Pancreas (tissue), 10 donors: Measurements from ENCODE around the gene AXDND1. TPM values are rescaled to one million over a fixed set of nuclear protein-coding genes. Genes with fewer than 3 reads are reported as not detected.

Source experiments
- ATAC-seq, 4 donors: fragments of 200-7000 bp; cut with Tn5 transposase; one replicate each; pipeline versions ENCODE4 v1.8.0 to v1.9.1; 2020; ENCODE audit warnings: mild to moderate bottlenecking in 4 of 4, moderate library complexity in 4 of 4
- DNase-seq, 6 donors: peaks; one replicate each; pipeline ENCODE4 v3.0.0-alpha.2; 2020
- FAIRE-seq: peaks from 2 replicates; lab custom pipeline; 2012; peaks lifted over from hg19 to GRCh38; lab: Jason Lieb, UNC
- H3K27ac ChIP-seq, 4 donors: fragments of 200-600 bp; sonication (generic); 1 replicate in 3 of 4; 2 replicates in 1 of 4; pipeline versions ENCODE4 v1.5.0 to v1.8.0; 2020
- H3K27me3 ChIP-seq, 4 donors: fragments of 200-600 bp; one replicate each; pipeline ENCODE4 v1.8.0; 2021
- H3K36me3 ChIP-seq, 3 donors: fragments of 200-600 bp; sonication (generic) in 1 of 3; one replicate each; pipeline versions ENCODE4 v1.5.0 to v1.8.0; 2020 to 2021
- H3K4me1 ChIP-seq, 3 donors: fragments of 200-600 bp; one replicate each; pipeline ENCODE4 v1.8.0; 2021
- H3K4me3 ChIP-seq, 4 donors: fragments of 200-600 bp; sonication (generic) in 2 of 4; one replicate each; pipeline versions ENCODE4 v1.5.0 to v1.8.0; 2020 to 2021
- H3K9me3 ChIP-seq, 4 donors: fragments of 200-600 bp; one replicate each; pipeline ENCODE4 v1.8.0; 2021
- WGBS, 2 donors: extraction: QIAGEN DNeasy Blood & Tissue Kit; methylation state at CpG; one replicate each; pipeline ENCODE4 v1.1.7; 2013; 5-methylcytosine and 5-hydroxymethylcytosine counted together
- intact Hi-C, 3 donors: fragments of 100-400 bp; cut with DNase I; formaldehyde crosslinking; loops; one replicate each; pipeline versions ENCODE4 v1.11.1 to v1.14.2; 2022
- polyA plus RNA-seq, 2 donors: library from polyadenylated mRNA; stranded (reverse); fragments of 200-250 nt; gene quantifications; one replicate each; pipeline ENCODE4 v1.2.3, GENCODE V29; 2013
- total RNA-seq, 6 donors: library from RNA; stranded (reverse); fragmentation: NEBNext Ultra II Directional in 4 of 6; extraction: Animal tissue kit (Norgen Biotek cat#: 25700) in 4 of 6; gene quantifications; one replicate each; pipeline versions ENCODE4 v1.2.1 to v1.2.4, GENCODE V29; 2021 to 2023
- TF ChIP-seq, protein P1 (sequence below), 4 donors: fragments of 200-600 bp; sonication (generic) in 3 of 4; IDR thresholded peaks; one replicate each; pipeline versions ENCODE4 v1.5.0 to v1.8.0; 2021; ENCODE audit warnings: antibody characterized with exemption in 4 of 4
- donor health status: healthy with polysubstance abuse.
- donor health status: DM: no; HTN: no; CAD: no; lungs with moderate emphysema.
- donor health status: DM: no; HTN: no; CAD: no.
- donor health status: control.
- donor health status: control.
- donor health status: Bipolar disorder and iron deficiency.
- donor health status: DM: yes; HTN: yes; CAD: no.
- donor health status: DM: no; HTN: no; CAD: no.
- donor health status: DM: no; HTN: no; CAD: no.
- donor health status: DM: yes; HTN: yes; CAD: no.

The AXDND1 gene
- total and polyA plus RNA-seq, 8 donors = 0.09 to 0.45 (median 0.34) TPM; not detected in 2

DNA sequence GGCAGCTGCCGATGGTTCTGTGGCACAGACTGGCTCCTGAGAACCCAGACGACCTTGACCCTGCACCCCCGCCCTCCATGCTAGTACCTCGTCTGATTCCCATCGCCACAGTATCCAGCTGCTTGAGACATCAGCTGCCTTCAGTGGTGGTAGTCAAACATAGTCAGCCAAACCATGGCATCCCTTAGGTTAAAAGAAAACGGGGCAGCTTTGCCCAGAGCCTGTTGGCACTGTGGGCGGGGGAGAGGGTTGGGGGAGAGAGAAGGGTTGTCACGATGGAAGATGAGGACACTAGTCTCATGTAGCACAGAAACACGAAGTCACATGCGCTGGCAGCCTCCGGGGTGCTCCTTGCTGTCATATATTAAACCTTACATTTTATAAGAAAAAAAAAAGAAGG, 224.9 kb downstream of the AXDND1 start:
- Histone ChIP-seq H3K4me3 (no peak overlapping the region), H3K27me3 (peaks cover 0 to 4% (median 0%) of the 10 kb centered on the region in 4 donors), H3K9me3 (no peaks in the 10 kb centered on the region), H3K27ac (no peak overlapping the region), H3K4me1 (peaks cover 0 to 4% (median 0%) of the 10 kb centered on the region in 3 donors), H3K36me3 (no peaks in the 10 kb centered on the region)
- TF ChIP-seq, protein P1, sequence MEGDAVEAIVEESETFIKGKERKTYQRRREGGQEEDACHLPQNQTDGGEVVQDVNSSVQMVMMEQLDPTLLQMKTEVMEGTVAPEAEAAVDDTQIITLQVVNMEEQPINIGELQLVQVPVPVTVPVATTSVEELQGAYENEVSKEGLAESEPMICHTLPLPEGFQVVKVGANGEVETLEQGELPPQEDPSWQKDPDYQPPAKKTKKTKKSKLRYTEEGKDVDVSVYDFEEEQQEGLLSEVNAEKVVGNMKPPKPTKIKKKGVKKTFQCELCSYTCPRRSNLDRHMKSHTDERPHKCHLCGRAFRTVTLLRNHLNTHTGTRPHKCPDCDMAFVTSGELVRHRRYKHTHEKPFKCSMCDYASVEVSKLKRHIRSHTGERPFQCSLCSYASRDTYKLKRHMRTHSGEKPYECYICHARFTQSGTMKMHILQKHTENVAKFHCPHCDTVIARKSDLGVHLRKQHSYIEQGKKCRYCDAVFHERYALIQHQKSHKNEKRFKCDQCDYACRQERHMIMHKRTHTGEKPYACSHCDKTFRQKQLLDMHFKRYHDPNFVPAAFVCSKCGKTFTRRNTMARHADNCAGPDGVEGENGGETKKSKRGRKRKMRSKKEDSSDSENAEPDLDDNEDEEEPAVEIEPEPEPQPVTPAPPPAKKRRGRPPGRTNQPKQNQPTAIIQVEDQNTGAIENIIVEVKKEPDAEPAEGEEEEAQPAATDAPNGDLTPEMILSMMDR (IDR thresholded peaks at IDR 0.05) = no peak
- DNase-seq (peak in 1 of 6 donors; percentile 32), ATAC-seq (no peak), FAIRE-seq (no peak)
- 85 to 89% methylated on average over 11 of the region's 11 CpGs for WGBS, 2 donors
- intact Hi-C loops = no loop called here

DNA sequence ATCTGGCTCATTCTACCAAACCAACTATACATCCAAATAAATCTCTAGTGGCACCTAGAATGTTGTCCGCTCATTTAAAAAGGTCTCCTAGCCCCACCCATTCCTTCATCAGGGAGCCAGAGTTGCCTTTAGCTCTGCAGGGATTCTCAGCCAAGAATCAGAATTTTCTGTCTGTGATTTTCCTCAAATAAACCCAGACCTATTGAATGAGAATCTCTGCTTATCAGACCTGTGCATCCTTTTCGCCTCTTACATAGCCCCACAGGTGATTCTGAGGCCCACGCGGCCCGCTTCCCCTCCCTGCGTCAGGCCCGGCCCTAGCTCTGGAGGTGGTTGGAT, 225.5 kb downstream of the AXDND1 start:
- DNase-seq = no peak
- no peak overlapping the region for H3K27ac ChIP-seq
- H3K27me3 ChIP-seq = peaks cover 0 to 4% (median 0%) of the 10 kb centered on the region in 4 donors
- no peak for FAIRE-seq
- intact Hi-C loops = no loop called here
- no peaks in the 10 kb centered on the region for H3K36me3 ChIP-seq
- peaks cover 0 to 4% (median 0%) of the 10 kb centered on the region in 3 donors for H3K4me1 ChIP-seq
- WGBS, 2 donors = 29 to 30% methylated on average over 7 of the region's 7 CpGs
- no peaks in the 10 kb centered on the region for H3K9me3 ChIP-seq
- ATAC-seq = no peak
- peak overlapping the region in 1 of 4 donors; percentile 35 for H3K4me3 ChIP-seq
- TF ChIP-seq, protein P1 (IDR thresholded peaks at IDR 0.05) = no peak

- 20 to 22% methylated on average over 73 to 75 of the region's 75 CpGs for WGBS, 2 donors
- H3K4me1 ChIP-seq = peaks cover 0 to 4% (median 0%) of the 10 kb centered on the region in 3 donors
- DNase-seq = peak; percentile 34 to 81 (median 56)
- H3K27me3 ChIP-seq = peaks cover 0 to 4% (median 0%) of the 10 kb centered on the region in 4 donors
- no peaks in the 10 kb centered on the region for H3K9me3 ChIP-seq
- intact Hi-C loops = no loop called here
- TF ChIP-seq, protein P1 (IDR thresholded peaks at IDR 0.05) = no peak
- H3K4me3 ChIP-seq = peak within 1 kb of the TSS in 2 of 4 donors; percentile 29 to 35
- no peak for FAIRE-seq
- no peaks in the 10 kb centered on the region for H3K36me3 ChIP-seq
- H3K27ac ChIP-seq = no peak within 1 kb of the TSS
- peak; percentile 62 to 88 (median 77) for ATAC-seq
Measured at GRCh38 chr1:179591592-179592580, 226.1 kb downstream of the AXDND1 start, which contains the start of gene TDRD5. TSS of gene TDRD5 (plus strand) at chr1:179591832. CDS start at chr1:179592616, 784 bp downstream.

- no peak for ATAC-seq
Measured at GRCh38 chr1:179598631-179599030, 232.9 kb downstream of the AXDND1 start.

More at GRCh38 chr1:179598631-179599030, 232.9 kb downstream of the AXDND1 start:
- Histone ChIP-seq H3K9me3 (no peaks in the 10 kb centered on the region), H3K27me3 (no peaks in the 10 kb centered on the region), H3K4me1 (no peaks in the 10 kb centered on the region), H3K36me3 (no peaks in the 10 kb centered on the region), H3K4me3 (no peak overlapping the region), H3K27ac (no peak overlapping the region)
- 67 to 72% methylated on average over 1 of the region's 1 CpG for WGBS, 2 donors
- TF ChIP-seq, protein P1 (IDR thresholded peaks at IDR 0.05) = no peak
- intact Hi-C loops = no loop called here
- no peak for DNase-seq
- no peak for FAIRE-seq
